HG03103 (cell line): ENCODE results near the gene DRC7.
"Not testable (repeated sequence)": the region's sequence is repeated elsewhere in the genome, so short reads cannot be mapped to it uniquely, and the experiment has no call there.

Source experiments
- ATAC-seq: cut with Tn5 transposase; IDR thresholded peaks from one replicate; pipeline ENCODE4 v1.9.1; 2021; ENCODE audit warnings: low read depth; ENCODE audit not compliant: unreplicated experiment

The DRC7 gene

DNA sequence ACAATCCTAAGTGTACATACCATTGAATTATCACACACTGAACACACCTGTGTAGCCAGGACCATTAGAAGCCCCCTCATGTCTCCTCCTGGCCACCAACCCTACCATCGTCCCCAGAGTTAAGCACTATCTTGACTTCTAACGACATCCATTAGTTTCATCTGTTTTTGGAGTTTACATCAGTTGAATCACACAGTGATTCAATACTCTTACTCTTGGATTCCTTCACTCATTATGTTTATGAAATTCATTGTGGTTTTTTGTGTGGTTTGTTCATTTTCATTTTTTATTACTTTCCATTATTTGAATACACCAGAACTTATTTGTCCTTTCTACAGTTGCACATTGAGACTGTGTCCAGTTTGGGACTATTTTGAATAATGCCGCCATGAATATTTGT lies 13.6 kb downstream of the DRC7 start:
- no peak for ATAC-seq

DNA sequence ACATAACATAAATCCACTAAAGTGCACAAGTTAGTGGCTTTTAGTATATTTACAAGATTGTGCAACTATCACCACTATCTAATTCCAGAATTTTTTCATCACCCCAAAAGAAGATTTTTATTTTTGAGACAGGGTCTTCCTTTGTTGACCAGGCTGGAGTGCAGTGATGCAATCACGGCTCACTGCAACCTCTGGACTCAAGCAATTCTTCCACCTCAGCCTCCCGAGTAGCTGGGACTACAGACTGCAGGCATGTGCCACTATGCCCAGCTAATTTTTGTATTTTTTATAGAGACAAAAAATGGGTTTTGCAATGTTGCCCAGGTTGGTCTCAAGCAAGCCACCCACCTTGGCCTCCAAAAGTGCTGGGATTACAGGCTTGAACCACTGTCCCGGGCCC lies 15.1 kb downstream of the DRC7 start:
- ATAC-seq = no peak

DNA sequence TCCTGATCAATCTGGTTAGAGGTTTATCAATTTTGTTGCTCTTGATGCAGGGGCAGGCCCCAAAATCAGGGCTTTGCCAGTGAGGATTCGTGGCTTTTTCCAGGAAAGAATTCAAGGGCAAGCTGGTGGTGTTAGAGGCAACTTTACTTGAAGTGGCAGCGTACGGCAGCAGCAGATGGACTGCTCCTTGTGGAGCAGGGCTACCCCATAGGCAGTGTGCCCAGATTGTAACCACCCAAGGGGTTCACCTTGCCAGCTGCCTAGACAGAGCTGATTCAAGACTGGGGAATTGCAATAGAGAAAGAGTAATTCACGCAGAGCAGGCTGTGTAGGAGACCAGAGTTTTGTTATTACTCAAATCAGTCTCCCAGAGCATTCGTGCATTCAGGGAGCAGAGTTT lies 16.7 kb downstream of the DRC7 start:
- ATAC-seq = no peak

DNA sequence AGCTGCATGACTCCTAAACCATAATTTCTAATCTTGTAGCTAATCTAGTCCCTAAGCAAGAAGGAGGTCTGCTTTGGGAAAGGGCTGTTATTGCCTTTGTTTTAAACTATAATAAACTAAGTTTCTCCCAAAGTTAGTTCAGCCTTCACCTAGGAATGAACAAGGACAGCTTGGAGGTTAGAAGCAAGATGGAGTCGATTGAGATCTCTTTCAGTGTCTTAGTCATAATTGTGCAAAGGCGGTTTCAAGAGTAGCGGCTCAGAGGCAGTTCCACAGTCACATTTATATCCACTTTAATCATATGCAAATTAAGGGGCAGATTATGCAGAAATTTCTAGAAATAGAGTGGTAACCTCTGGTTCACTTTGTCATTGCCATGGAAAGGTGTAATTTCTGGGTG lies 17.4 kb downstream of the DRC7 start:
- ATAC-seq = no peak

DNA sequence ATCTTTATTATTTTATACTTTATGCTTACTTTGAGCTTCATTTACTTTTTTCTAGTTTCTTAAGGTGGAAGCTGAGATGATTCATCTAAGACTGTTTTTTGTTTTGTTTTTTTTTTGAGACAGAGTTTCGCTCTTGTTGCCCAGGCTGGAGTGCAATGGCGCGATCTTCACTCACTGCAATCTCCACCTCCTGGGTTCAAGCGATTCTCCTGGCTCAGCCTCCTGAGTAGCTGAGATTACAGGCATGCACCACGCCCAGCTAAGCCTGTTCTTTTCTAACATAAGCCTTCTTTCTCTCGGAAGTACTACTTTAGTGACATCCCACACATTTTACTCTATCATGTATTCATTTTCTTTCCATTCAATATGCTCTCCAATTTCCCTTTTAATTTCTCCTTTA lies 18.0 kb downstream of the DRC7 start:
- ATAC-seq = not testable (repeated sequence)

DNA sequence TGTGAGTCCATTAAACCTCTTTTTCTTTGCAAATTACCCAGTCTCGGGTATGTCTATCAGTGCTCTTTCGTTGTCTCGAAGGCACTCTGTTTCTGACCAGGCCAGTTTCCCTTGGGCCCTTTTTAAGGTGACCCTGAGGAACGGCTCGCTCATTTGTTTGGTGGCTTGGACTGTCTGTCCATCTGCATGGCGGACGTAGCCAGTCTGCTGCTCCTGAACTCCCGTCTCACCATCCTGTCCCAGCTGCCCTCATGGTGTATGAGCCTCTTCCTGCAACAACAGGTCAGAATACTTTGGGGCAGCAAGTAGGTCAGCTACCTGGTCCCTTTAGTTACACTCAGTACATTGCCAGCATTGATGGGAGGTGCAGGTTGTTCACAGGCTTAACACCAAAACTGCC lies 19.0 kb downstream of the DRC7 start:
- ATAC-seq = no peak

DNA sequence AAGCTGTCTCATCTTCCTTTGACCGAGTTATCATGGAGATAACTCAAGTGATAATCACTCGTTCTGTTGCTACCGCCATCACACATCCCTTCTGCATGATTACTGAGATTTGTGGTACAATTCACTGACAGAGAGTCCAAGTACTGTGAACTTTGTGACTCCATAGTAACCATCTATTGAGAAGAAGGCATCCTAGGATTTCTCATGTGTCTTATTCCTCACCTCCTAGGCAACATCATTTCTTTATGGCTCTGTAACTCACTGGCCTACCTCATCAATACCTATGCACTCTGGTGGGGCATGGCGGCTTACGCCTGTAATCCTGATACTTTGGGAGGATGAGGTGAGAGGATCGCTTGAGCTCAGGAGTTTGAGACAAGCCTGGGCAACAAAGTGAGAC lies 19.4 kb downstream of the DRC7 start:
- no peak for ATAC-seq

DNA sequence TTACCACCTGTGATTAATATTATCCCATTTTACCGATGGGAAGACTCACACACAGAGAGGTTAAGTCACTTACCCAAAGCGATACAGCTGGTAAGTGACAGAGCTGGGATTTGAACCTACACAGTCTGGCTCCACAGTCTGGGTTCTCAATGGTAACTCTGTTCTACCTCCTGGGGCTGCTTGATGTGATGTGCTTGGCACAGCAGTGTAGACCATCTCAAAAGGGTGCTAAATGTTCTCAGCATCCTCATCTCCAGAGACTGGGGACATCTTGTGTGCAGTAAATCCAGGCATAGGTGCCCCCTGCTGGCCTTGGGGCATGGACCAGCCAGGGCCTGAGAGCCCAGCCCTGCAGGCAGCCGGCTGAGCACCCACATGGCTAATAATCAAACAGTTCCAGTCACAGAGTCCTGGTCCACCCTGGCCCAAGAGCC lies 25.6 kb downstream of the DRC7 start:
- ATAC-seq = no peak

DNA sequence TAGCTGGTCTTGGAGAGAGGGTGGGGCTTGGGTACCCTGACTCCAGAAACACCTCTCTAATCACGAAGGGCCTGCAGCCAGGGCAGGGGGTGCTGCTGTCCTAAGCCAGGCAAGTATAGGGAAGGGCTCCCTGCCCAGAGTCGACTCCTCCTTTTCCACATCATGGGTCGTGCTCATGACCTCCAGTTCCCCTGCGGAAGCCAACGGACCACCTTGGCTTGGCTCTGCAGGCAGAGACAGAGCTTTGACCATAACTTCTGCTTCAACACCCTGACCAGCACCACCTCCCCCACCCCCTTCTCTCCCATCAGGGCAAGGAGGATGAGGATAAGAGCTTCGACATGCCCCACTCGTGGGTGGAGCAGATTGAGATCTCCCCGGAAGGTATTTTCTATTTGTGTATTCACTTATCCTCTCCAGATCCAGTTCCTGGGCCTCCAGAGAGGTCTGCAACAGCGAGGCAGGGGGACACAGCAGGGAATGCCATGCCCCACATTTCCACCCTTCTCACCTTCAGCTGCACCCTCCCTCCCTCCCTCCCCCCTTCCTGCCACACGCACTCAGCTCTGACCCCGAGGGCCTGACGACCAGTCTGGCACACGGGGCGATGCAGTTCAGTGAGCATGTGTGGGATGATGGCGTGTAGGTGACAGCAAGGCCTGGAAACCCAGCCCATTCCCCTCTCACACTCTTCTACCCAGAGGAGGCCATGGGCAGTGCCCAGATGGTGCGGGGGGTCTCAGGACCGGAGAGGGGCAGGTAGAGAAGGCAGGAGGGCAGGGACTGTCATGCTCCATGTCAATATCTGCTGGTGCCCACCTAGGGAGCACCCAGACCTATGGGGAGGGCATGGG lies 27.0 kb downstream of the DRC7 start:
- ATAC-seq = no peak

DNA sequence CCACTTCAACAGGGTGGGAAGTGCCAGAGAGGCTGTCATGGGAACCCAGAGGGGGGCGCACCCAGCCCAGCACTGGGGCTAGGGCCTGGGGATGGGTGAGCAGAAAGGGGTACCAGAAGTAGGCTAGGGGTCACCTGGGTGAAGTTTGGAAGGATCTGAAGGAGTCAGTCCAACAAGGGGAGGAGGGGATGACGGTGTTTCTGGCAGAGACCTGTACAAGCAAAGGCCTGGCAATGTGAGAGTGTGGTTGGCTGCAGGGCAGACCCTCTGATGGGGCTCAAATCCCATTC lies 27.5 kb downstream of the DRC7 start:
- ATAC-seq = no peak

DNA sequence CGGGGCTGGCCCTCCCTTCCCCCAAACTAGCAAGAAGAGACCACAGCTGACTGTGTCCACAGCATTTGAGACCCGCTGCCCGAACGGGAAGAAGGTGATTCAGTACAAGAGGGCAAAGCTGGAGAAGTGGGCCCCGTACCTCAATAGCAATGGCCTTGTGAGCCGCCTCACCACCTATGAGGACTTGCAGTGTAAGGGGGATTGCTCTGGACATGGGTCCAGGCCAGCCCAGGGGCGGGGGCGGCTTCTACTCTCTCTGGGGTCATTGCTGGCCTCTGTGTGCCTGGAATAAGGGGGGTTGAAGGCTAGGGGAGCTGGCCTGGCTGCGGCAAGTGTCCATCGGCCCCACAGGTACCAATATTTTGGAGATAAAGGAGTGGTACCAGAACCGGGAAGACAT lies 28.0 kb downstream of the DRC7 start:
- no peak for ATAC-seq

DNA sequence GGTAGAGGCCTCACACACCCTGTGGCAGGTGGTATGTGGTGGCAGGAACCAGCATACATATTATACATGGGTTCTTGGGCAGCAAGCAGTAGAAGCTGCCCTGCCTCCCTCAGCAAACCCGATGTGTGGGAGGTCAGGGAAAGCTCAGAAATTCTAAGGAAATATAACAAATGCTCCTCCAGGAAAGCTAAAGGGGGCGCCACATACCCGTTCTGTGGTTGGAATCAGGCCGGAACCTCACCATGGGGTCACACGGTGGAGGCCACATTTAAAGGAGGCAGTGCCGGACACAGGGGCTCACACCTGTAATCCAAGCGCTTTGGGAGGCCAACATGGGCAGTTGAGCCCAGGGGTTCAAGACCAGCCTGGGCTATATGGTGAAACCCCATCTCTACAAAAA lies 28.6 kb downstream of the DRC7 start:
- ATAC-seq = no peak

DNA sequence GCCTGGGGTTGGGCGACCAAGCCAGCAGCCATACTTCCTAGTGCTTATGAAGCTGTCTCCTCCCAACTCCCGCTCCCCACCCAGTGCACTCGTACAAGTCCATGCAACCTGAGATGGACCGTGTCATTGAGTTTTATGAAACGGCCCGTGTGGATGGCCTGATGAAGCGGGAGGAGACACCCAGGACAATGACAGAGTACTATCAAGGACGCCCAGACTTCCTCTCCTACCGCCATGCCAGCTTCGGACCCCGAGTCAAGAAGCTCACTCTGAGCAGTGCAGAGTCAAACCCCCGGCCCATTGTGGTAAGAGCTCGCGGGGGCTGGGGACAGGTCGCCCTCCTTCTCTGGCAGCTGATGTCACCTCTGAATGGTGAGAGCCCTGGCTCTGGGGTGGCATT lies 29.9 kb downstream of the DRC7 start:
- ATAC-seq = no peak

DNA sequence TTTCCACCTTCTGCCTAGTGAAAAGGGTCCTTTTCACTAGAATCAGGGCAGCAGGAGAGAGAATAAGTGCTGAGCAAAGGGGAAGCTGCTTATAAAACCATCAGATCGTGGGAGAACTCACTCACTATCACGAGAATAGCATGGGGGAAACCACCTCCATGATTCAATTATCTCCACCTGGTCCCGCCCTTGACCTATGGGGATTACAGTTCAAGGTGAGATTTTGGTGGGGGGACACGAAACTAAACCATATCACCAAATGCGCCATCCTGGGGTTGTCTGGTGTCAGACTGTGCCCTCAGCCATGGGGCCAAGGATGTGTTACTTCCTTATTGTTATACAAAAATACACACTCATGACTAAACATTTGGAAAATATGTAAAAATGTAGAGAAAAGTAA lies 30.5 kb downstream of the DRC7 start:
- ATAC-seq = no peak

DNA sequence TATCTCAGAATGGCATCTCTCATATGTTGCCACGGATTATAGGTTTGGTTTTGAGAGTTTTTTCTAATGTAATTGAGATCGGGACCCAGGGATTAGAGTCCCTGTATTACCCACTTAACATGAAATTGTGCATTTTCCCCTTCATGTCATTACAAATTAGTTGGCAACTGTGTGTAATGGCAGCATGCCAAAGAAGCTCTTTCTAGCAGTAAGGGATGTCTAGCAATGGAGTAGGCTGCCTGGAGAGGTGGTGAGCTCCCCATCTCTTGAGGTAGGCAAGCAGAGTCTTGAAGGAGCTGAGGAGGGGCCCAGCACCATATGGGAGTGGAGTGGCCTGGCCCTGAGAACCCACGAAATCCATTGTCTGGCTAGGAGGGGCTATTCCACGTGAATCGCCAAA lies 30.9 kb downstream of the DRC7 start:
- ATAC-seq = no peak

DNA sequence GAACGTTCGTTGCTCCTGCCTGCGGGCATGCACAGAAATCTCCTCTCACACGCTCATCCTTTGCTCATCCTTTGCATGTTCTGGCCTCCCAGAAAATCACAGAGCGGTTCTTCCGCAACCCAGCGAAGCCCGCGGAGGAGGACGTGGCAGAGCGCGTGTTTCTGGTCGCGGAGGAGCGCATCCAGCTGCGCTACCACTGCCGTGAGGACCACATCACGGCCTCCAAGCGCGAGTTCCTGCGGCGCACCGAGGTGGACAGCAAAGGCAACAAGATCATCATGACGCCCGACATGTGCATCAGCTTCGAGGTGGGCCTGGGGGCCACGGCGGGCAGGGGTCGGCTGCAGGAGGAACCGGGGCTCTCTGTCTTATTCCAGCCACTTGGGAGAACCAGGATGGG lies 31.4 kb downstream of the DRC7 start:
- no peak for ATAC-seq

DNA sequence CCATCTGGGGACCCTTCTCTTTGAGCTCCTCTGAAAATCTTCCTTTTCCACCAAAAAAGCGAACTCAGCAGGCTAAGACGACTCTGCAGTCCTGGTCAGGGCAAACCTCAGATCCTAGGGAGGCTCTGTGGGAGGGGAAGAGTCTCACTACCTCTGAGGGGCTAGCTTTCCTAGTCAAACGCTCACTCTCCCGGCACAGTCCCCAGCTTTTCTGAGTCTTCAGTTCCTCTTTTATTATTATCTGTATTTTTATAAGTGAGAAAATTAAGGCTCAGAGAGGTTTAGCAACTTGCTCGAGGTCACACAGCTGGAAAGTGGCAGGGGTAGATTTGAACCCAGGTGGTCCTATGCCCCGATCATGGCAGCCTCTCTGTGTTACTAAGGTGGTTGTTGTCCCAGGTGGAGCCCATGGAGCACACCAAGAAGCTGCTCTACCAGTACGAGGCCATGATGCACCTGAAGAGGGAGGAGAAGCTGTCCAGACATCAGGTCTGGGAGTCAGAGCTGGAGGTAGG lies 31.9 kb downstream of the DRC7 start:
- no peak for ATAC-seq

DNA sequence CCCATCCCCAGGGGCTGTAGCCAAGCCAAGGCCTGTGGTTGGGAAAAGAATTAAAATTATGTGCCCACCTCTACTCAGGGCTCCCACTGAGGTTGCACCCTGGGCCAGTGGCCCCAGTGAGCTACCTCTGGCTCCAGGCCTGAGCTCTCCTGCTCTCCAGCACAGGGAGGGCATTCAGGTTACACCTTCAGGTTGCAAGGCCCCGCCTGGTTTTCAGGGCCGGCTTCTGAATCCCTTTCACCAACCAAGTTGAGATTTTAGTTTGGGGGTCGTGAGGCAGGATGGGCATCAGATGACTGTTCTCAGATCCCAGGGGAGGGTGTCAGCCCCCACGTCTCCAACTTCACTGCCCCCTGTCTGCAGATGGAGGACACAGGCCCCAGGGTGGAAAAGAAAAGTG lies 33.0 kb downstream of the DRC7 start:
- no peak for ATAC-seq

DNA sequence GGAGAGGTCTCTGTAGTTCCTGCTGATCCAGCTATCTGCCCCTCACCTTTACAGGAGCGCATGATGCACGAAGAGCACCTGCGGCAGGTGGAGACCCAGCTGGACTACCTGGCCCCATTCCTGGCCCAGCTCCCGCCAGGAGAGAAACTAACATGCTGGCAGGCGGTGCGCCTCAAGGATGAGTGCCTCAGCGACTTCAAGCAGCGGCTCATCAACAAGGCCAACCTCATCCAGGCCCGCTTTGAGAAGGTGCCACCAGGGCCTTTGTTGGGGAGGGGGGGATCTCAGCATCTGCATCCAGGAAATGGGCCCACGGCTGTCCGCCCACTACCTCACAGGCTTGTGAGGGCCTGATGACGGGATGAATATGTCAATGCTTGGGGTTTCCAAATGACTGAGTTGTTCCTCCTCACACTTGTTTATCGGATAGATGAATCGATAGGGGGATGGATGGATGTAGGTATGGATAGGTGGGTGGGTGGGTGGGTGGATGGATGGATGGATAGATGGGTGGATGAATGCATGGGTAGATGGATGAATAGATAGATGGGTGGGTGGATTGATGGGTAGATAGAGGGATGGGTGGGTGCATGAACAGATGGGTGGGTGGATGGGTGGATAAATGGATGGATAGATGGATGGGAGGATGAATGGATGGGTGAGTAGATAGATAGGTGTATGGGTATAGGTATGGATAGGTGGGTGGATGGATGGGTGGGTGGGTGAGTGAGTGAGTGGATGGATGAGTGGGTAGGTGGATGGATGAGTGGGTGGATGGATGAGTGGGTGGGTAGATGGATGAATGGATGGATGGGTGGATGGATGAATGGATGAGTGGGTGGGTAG lies 34.0 kb downstream of the DRC7 start:
- no peak for ATAC-seq

DNA sequence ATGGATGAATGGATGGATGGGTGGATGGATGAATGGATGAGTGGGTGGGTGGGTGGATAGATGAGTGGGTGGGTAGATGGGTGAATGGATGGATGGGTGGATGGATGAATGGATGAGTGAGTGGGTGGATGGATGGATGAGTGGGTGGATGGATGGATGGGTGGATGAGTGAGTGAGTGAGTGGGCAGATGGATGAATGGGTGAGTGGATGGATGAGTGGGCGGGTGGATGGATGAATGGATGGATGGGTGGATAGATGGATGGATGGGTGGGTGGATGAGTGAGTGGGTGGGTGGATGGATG lies 34.5 kb downstream of the DRC7 start:
- no peak for ATAC-seq

DNA sequence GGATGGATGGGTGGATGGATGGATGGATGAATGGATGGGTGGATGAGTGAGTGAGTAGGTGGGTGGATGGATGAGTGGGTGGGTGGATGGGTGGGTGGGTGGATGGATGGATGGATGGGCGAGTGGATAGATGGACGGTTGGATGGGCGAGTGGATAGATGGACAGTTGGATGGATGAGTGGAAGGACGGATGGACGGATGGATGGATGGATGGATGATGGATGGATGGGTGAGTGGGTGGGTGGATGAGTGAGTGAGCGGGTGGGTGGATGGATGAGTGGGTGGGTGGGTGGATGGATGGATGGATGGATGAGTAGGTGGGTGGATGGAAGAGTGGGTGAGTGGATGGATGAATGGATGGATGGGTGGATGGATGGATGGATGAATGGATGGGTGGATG lies 35.2 kb downstream of the DRC7 start:
- not testable (repeated sequence) for ATAC-seq
